ENCODE data around the gene STXBP5. TPM values are rescaled to one million over a fixed set of nuclear protein-coding genes. Genes with fewer than 3 reads are reported as not detected.

The STXBP5 gene
- total RNA-seq, 1 experiment from 2014 or later: 11.6 TPM

DNA sequence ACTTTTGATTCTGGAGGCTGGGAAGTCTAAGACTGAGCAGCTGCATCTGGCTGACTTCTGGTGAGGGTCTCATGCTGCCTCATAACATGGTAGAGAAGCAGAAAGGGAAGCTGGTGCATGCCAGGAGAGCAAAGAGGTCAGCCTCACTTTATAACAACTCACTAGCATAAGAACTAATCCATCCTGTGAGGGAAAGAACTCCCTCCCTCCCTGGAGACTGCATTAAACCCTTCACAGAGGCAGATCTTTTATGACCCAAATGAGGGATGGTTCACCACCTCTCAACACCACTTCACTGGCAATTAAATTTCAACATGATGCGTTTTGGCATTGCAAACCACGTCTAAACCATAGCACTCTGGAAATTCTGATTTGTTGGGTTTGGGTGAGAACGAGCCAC is 33.9 kb downstream of the STXBP5 start:
- Mint-ChIP-seq H3K27ac (peak overlapping the region in 1 of 3 experiments; percentile 59; a peak in 4 of 7 replicates), H3K27me3 (ENCODE audit: low read depth) (no peaks in the 10 kb centered on the region), H3K4me3 (no peak overlapping the region), H3K9me3 (no peaks in the 10 kb centered on the region; a peak in 1 of 5 replicates), H3K4me1 (peaks cover 14 to 16% of the 10 kb centered on the region in 2 experiments), H3K36me3 (ENCODE audit: insufficient read depth in 1 of 3, low read depth in 3 of 3) (peaks cover 12 to 14% (median 13%) of the 10 kb centered on the region in 3 experiments)
- Histone ChIP-seq H2BK120ac (ENCODE audit: low read depth, low read length, poor library complexity, severe bottlenecking) (no peak overlapping the region), H3K4ac (ENCODE audit: low read depth, low read length) (no peak overlapping the region), H4K20me1 (ENCODE audit: control insufficient read depth, insufficient read depth, insufficient read length) (no peaks in the 10 kb centered on the region), H3K27ac (ENCODE audit: insufficient read length, low read depth, low read length) (no peak overlapping the region), H3K4me2 (ENCODE audit: insufficient read depth, insufficient read length, low read length) (no peak overlapping the region), H3K9me3 (ENCODE audit: control insufficient read depth, low read depth, low read length) (no peaks in the 10 kb centered on the region), H3K79me2 (ENCODE audit: insufficient read depth, low read length) (no peaks in the 10 kb centered on the region), H2BK15ac (ENCODE audit: low read depth, low read length) (no peak overlapping the region), H2AFZ (ENCODE audit: low read length) (no peak overlapping the region), H3K27me3 (ENCODE audit: insufficient read depth, low read length) (no peaks in the 10 kb centered on the region), H2AK5ac (ENCODE audit: insufficient read length, low read length) (no peak overlapping the region), H3K23ac (ENCODE audit: insufficient read length, low read depth, low read length) (no peak overlapping the region), H3K14ac (ENCODE audit: insufficient read depth, low read length) (no peak overlapping the region), H3K79me1 (ENCODE audit: insufficient read depth, low read depth, low read length, poor library complexity, severe bottlenecking) (no peaks in the 10 kb centered on the region), H3K23me2 (ENCODE audit: insufficient read length, low read depth, low read length, poor library complexity, severe bottlenecking) (no peaks in the 10 kb centered on the region), H3K9ac (ENCODE audit: extremely low read depth, insufficient read length, low read length) (no peak overlapping the region), H2BK20ac (ENCODE audit: low read depth, low read length, poor library complexity, severe bottlenecking) (no peak overlapping the region), H4K8ac (replicated peaks; ENCODE audit: insufficient read length, low read depth, low read length) (no peak overlapping the region), H3K56ac (ENCODE audit: insufficient read length, low read depth, low read length) (no peak overlapping the region), H2BK12ac (ENCODE audit: insufficient read length, low read depth, low read length) (no peak overlapping the region), H3T11ph (ENCODE audit: low read length) (no peak overlapping the region), H2BK5ac (ENCODE audit: insufficient read length, low read length) (no peak overlapping the region), H3K4me1 (ENCODE audit: insufficient read depth, low read length) (no peaks in the 10 kb centered on the region; the same call in 1 of the 2 replicates), H4K91ac (ENCODE audit: insufficient read length, low read depth, low read length) (no peak overlapping the region), H4K5ac (ENCODE audit: insufficient read length, low read depth, low read length) (no peak overlapping the region), H3K18ac (ENCODE audit: insufficient read length, low read depth, low read length) (no peak overlapping the region)
- DNase-seq: no peak
- TF ChIP-seq, protein P1, sequence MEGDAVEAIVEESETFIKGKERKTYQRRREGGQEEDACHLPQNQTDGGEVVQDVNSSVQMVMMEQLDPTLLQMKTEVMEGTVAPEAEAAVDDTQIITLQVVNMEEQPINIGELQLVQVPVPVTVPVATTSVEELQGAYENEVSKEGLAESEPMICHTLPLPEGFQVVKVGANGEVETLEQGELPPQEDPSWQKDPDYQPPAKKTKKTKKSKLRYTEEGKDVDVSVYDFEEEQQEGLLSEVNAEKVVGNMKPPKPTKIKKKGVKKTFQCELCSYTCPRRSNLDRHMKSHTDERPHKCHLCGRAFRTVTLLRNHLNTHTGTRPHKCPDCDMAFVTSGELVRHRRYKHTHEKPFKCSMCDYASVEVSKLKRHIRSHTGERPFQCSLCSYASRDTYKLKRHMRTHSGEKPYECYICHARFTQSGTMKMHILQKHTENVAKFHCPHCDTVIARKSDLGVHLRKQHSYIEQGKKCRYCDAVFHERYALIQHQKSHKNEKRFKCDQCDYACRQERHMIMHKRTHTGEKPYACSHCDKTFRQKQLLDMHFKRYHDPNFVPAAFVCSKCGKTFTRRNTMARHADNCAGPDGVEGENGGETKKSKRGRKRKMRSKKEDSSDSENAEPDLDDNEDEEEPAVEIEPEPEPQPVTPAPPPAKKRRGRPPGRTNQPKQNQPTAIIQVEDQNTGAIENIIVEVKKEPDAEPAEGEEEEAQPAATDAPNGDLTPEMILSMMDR (conservative IDR thresholded peaks at IDR 0.05): no peak
- no CpG with 5 or more reads among the region's 3 CpGs for WGBS (ENCODE audit: extremely low coverage, insufficient read length, low lambda C conversion rate)

All from H9 (cell line).